GM19193 (cell line): Measurements from ENCODE around the gene PALD1.

ENCODE experiments used
- POLR2A ChIP-seq: IDR thresholded peaks from 4 replicates; pipeline ENCODE4 v1.6.1; 2011; ENCODE audit not compliant: insufficient read depth, insufficient read length; ENCODE audit errors: extremely low read depth

Gene PALD1

GRCh38 chr10:70444744-70445143 is 33.8 kb upstream of the PALD1 start:
- no peak for TF ChIP-seq POLR2A

- no peak for TF ChIP-seq POLR2A
Measured at GRCh38 chr10:70445718-70446657, 32.6 kb upstream of the PALD1 start.

GRCh38 chr10:70448236-70448635 is 30.3 kb upstream of the PALD1 start:
- TF ChIP-seq POLR2A: no peak

GRCh38 chr10:70455213-70455630 is 23.3 kb upstream of the PALD1 start:
- TF ChIP-seq POLR2A: no peak

- no peak for TF ChIP-seq POLR2A
Measured at GRCh38 chr10:70456164-70456563, 22.4 kb upstream of the PALD1 start.

- no peak for TF ChIP-seq POLR2A
Measured at GRCh38 chr10:70457759-70458305, 20.7 kb upstream of the PALD1 start.

GRCh38 chr10:70458329-70459060 is 20.1 kb upstream of the PALD1 start:
- no peak for TF ChIP-seq POLR2A

- TF ChIP-seq POLR2A: no peak
Measured at GRCh38 chr10:70459061-70459773, 19.4 kb upstream of the PALD1 start.

- no peak for TF ChIP-seq POLR2A
Measured at GRCh38 chr10:70459774-70460490, 18.6 kb upstream of the PALD1 start.

GRCh38 chr10:70461397-70462348 is 16.9 kb upstream of the PALD1 start:
- no peak for TF ChIP-seq POLR2A

- no peak for TF ChIP-seq POLR2A
Measured at GRCh38 chr10:70462349-70462984, 16.1 kb upstream of the PALD1 start.

GRCh38 chr10:70465278-70465677 is 13.3 kb upstream of the PALD1 start:
- TF ChIP-seq POLR2A: no peak

GRCh38 chr10:70465832-70466231 is 12.7 kb upstream of the PALD1 start:
- TF ChIP-seq POLR2A: no peak
